ENCODE results near the gene MAN2C1.
"Not testable (repeated sequence)": the region's sequence is repeated elsewhere in the genome, so short reads cannot be mapped to it uniquely, and the experiment has no call there.

The MAN2C1 gene

DNA sequence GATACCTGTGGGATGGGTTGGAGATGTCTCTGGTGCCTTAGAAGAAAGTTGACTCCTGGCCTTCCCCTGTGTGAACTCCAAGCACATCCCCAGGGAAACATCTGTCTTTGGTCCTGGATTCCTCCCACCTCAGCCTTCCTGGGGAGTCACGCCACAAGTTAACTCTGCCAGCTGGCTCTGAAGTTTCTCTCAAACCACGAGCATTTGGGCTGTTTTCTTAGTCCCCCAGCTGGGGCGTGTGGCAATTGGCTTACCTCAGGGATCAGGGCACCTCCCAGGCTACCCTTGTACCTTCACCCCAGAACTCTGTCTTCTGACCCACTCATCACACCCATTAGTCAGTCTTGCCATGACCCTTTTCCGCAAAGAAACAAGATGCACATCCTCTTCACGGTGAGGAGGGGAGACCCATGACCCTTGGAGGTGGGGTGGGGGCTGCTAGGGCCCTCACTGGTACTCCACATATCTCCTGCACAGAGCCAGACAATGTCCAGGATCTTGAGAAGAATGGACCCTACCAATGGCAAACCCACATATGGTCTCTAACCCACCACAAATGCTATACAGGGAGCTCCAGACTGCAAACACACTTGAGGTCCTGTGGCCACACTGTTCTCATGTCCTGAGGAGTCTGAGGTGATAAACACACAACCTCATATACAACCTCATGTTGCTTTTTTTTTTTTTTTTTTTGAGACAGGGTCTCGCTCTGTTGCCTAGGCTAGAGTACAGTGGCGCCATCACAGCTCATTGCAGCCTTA is 17.6 kb downstream of the MAN2C1 start:
- Histone ChIP-seq H3K9me3 (ENCODE audit: insufficient read depth, low read length) (no peaks in the 10 kb centered on the region), H3K36me3 (replicated peaks; ENCODE audit: low read depth, low read length) (no peaks in the 10 kb centered on the region), H3K9ac (ENCODE audit: low read length) (no peak overlapping the region), H3K4me2 (ENCODE audit: low read length) (no peak overlapping the region), H3K4me3 (ENCODE audit: low read length) (no peak overlapping the region), H2AFZ (ENCODE audit: low read depth, low read length) (no peak overlapping the region), H3K4me1 (ENCODE audit: low read length) (peaks cover 5% of the 10 kb centered on the region; the same call in 1 of the 2 replicates), H3K27me3 (ENCODE audit: low read depth, low read length) (no peaks in the 10 kb centered on the region), H3K27ac (ENCODE audit: low read length) (no peak overlapping the region), H4K20me1 (ENCODE audit: insufficient read depth, low read length) (no peaks in the 10 kb centered on the region), H3K79me2 (ENCODE audit: low read length) (no peaks in the 10 kb centered on the region)
- no peak for TF ChIP-seq EZH2phosphoT487 (IDR thresholded peaks at IDR 0.05; ENCODE audit: low read depth)

DNA sequence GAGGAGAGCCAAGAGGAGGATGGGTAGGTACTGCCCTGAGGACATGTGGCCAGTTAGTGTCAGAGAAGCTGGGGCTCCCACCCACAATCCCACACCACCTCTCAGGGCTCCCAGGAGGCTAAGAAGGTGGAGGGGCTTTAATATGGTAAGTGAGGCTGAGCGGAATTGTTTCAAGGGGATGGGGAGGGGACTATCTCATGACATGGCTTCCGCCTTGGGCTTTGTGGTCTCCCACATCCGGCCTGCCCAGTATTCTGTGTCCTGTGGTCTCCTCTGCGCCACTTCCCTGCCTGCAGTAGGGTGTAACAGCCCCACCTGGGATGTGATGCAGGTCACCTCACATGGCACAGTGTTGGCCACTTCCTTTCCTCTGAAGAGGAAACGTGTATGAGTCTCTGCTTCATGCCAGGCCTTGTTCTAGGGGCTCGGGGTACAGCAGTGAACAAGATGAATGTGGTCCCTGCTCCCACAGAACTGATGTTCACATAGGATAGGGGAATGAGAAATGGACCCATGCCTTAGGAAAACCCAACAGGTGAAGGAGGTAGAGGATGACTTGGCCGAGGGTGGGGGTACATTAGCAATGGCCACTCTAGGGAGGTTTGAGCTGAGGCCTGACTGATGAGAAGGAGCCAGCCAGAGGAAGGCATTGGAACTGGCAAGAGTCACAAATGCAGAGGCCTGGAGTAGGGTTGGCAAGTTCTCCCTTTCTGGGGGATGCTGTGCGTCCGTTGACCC is 18.4 kb downstream of the MAN2C1 start:
- no peak overlapping the region for H3K4me2 ChIP-seq (ENCODE audit: low read length)
- no peak overlapping the region for H3K27ac ChIP-seq (ENCODE audit: low read length)
- no peak overlapping the region for H3K4me3 ChIP-seq (ENCODE audit: low read length)

DNA sequence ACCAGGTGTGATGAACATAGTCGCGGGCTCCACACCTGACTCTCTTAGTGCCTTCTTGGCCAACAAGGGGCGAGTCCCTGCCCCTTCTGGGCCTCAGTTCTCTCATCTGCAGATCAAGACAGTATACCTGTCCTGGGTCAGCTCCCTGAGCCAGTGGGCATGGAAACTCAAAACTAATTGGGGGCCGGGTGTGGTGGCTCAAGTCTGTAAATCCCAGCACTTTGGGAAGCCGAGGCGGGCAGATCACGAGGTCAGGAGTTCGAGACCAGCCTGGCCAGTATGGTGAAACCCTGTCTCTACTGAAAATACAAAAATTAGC is 19.1 kb downstream of the MAN2C1 start:
- not testable (repeated sequence) for H4K20me1 ChIP-seq (ENCODE audit: insufficient read depth, low read length); H2AFZ ChIP-seq (ENCODE audit: low read depth, low read length); H3K4me1 ChIP-seq (ENCODE audit: low read length); H3K27ac ChIP-seq (ENCODE audit: low read length); H3K4me3 ChIP-seq (ENCODE audit: low read length); H3K9me3 ChIP-seq (ENCODE audit: insufficient read depth, low read length); H3K9ac ChIP-seq (ENCODE audit: low read length); H3K27me3 ChIP-seq (ENCODE audit: low read depth, low read length); H3K4me2 ChIP-seq (ENCODE audit: low read length); H3K79me2 ChIP-seq (ENCODE audit: low read length); H3K36me3 ChIP-seq (replicated peaks; ENCODE audit: low read depth, low read length)

More for the DNA sequence above, 18.4 kb downstream of the MAN2C1 start:
- TF ChIP-seq EZH2phosphoT487 (IDR thresholded peaks at IDR 0.05; ENCODE audit: low read depth), result no peak
- Histone ChIP-seq H4K20me1 (ENCODE audit: insufficient read depth, low read length) (no peaks in the 10 kb centered on the region), H3K9me3 (ENCODE audit: insufficient read depth, low read length) (no peaks in the 10 kb centered on the region), H3K4me1 (ENCODE audit: low read length) (peaks cover 5% of the 10 kb centered on the region; the same call in 1 of the 2 replicates), H3K27me3 (ENCODE audit: low read depth, low read length) (no peaks in the 10 kb centered on the region), H2AFZ (ENCODE audit: low read depth, low read length) (no peak overlapping the region), H3K79me2 (ENCODE audit: low read length) (no peaks in the 10 kb centered on the region), H3K36me3 (replicated peaks; ENCODE audit: low read depth, low read length) (no peaks in the 10 kb centered on the region), H3K9ac (ENCODE audit: low read length) (no peak overlapping the region)

DNA sequence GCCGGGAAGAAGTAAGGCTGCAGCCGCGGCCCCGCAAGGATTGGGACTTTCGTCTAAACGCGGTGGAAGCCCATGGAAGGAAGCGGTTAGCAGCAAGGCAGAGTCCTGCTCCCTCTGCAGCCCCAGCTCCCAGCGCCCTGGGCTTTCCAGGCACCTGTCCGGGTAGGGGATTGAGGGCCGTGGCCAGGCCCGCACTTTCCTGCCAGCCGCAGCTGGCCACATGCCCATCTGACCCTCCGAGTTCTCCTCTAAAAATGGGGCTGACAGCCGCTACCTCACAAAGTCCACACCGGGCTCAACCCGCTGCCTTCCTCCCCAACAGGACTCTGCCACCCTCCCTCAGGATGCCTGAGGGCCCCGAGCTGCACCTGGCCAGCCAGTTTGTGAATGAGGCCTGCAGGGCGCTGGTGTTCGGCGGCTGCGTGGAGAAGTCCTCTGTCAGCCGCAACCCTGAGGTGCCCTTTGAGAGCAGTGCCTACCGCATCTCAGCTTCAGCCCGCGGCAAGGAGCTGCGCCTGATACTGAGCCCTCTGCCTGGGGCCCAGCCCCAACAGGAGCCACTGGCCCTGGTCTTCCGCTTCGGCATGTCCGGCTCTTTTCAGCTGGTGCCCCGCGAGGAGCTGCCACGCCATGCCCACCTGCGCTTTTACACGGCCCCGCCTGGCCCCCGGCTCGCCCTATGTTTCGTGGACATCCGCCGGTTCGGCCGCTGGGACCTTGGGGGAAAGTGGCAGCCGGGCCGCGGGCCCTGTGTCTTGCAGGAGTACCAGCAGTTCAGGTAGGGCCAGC is 19.7 kb downstream of the MAN2C1 start:
- H3K36me3 ChIP-seq (replicated peaks; ENCODE audit: low read depth, low read length), result no peaks in the 10 kb centered on the region

DNA sequence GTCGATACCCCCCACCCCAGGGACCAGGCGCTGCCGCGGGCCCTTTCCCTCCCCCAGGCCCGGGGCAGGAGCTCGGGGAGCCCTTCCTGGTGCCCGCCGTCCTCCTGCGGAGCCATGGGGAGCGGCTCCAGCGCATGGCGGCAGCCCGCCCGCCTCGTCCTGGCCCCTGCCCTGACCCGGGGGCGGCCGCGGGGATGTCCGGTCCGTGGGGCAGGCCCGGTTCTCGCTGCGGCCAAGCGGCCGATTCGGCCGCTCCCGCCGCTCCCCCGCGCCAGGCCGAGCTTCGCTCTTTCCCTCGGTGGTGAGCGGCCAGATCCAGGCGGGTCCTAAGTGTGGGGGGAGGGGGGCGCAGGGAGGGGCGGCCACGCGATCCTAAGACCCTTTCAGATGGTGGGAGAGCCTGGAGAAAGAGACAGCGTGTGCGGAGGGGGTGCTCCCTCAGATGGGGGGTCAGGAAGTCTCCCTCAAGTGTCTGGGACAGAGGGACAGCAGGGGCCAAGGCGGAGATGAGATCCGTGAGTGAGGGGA is 20.3 kb downstream of the MAN2C1 start:
- H3K36me3 ChIP-seq (replicated peaks; ENCODE audit: low read depth, low read length), result no peaks in the 10 kb centered on the region
- no peak overlapping the region for H2AFZ ChIP-seq (ENCODE audit: low read depth, low read length)
- TF ChIP-seq, protein P1, sequence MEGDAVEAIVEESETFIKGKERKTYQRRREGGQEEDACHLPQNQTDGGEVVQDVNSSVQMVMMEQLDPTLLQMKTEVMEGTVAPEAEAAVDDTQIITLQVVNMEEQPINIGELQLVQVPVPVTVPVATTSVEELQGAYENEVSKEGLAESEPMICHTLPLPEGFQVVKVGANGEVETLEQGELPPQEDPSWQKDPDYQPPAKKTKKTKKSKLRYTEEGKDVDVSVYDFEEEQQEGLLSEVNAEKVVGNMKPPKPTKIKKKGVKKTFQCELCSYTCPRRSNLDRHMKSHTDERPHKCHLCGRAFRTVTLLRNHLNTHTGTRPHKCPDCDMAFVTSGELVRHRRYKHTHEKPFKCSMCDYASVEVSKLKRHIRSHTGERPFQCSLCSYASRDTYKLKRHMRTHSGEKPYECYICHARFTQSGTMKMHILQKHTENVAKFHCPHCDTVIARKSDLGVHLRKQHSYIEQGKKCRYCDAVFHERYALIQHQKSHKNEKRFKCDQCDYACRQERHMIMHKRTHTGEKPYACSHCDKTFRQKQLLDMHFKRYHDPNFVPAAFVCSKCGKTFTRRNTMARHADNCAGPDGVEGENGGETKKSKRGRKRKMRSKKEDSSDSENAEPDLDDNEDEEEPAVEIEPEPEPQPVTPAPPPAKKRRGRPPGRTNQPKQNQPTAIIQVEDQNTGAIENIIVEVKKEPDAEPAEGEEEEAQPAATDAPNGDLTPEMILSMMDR (IDR thresholded peaks at IDR 0.05; ENCODE audit: low read depth, low read length), result no peak
- TF ChIP-seq EZH2phosphoT487 (IDR thresholded peaks at IDR 0.05; ENCODE audit: low read depth), result no peak
- H4K20me1 ChIP-seq (ENCODE audit: insufficient read depth, low read length), result no peaks in the 10 kb centered on the region
- H3K27ac ChIP-seq (ENCODE audit: low read length), result no peak overlapping the region
- no peaks in the 10 kb centered on the region for H3K27me3 ChIP-seq (ENCODE audit: low read depth, low read length)
- H3K79me2 ChIP-seq (ENCODE audit: low read length), result no peaks in the 10 kb centered on the region
- H3K4me2 ChIP-seq (ENCODE audit: low read length), result no peak overlapping the region
- no peak overlapping the region for H3K9ac ChIP-seq (ENCODE audit: low read length)
- no peak overlapping the region for H3K4me3 ChIP-seq (ENCODE audit: low read length)
- no peaks in the 10 kb centered on the region for H3K9me3 ChIP-seq (ENCODE audit: insufficient read depth, low read length)
- peaks cover 5% of the 10 kb centered on the region; the same call in 1 of the 2 replicates for H3K4me1 ChIP-seq (ENCODE audit: low read length)

More for the DNA sequence above, 19.7 kb downstream of the MAN2C1 start:
- no peak overlapping the region for H3K4me2 ChIP-seq (ENCODE audit: low read length)
- TF ChIP-seq, protein P1 (IDR thresholded peaks at IDR 0.05; ENCODE audit: low read depth, low read length), result no peak
- no peak for TF ChIP-seq EZH2phosphoT487 (IDR thresholded peaks at IDR 0.05; ENCODE audit: low read depth)
- no peak overlapping the region for H2AFZ ChIP-seq (ENCODE audit: low read depth, low read length)
- no peak overlapping the region for H3K4me3 ChIP-seq (ENCODE audit: low read length)
- no peaks in the 10 kb centered on the region for H3K9me3 ChIP-seq (ENCODE audit: insufficient read depth, low read length)
- H3K4me1 ChIP-seq (ENCODE audit: low read length), result peaks cover 5% of the 10 kb centered on the region; the same call in 1 of the 2 replicates
- no peak overlapping the region for H3K9ac ChIP-seq (ENCODE audit: low read length)
- H3K79me2 ChIP-seq (ENCODE audit: low read length), result no peaks in the 10 kb centered on the region
- H3K27me3 ChIP-seq (ENCODE audit: low read depth, low read length), result no peaks in the 10 kb centered on the region
- no peaks in the 10 kb centered on the region for H4K20me1 ChIP-seq (ENCODE audit: insufficient read depth, low read length)
- no peak overlapping the region for H3K27ac ChIP-seq (ENCODE audit: low read length)
